Keratinocyte (primary cell): ENCODE results near the gene ARHGAP10. TPM values are rescaled to one million over a fixed set of nuclear protein-coding genes. Genes with fewer than 3 reads are reported as not detected.

ENCODE experiments used
- DNase-seq: peaks from one replicate; pipeline ENCODE4 v3.0.0-alpha.2; 2011; ENCODE audit warnings: low read depth, missing footprints, low spot score
- FAIRE-seq: peaks from 2 replicates; lab custom pipeline; 2011; peaks lifted over from hg19 to GRCh38; lab: Jason Lieb, UNC
- H2AFZ ChIP-seq: 2 replicates; pipeline ENCODE4 v1.6.0; 2012; ENCODE audit warnings: low read length, control low read depth, inconsistent platforms; ENCODE audit not compliant: control insufficient read depth
- H3K27ac ChIP-seq: 2 replicates; pipeline ENCODE4 v1.5.1; 2011; ENCODE audit warnings: low read length; ENCODE audit not compliant: control insufficient read depth, insufficient read depth
- H3K27me3 ChIP-seq: 3 replicates; pipeline ENCODE4 v1.6.0; 2011; ENCODE audit warnings: low read length; ENCODE audit not compliant: control insufficient read depth, insufficient read depth; ENCODE audit errors: extremely low read depth
- H3K36me3 ChIP-seq, 2 experiments: 2 replicates in 1 of 2; 3 replicates in 1 of 2; pipeline ENCODE4 v1.5.1; 2011; ENCODE audit warnings: low read length in 2 of 2, mild to moderate bottlenecking in 1 of 2; ENCODE audit not compliant: control insufficient read depth in 2 of 2, insufficient read depth in 2 of 2; ENCODE audit errors: extremely low read depth in 1 of 2
- H3K4me1 ChIP-seq: 3 replicates; pipeline ENCODE4 v1.5.1; 2011; ENCODE audit warnings: low read length; ENCODE audit not compliant: control insufficient read depth, insufficient read depth; ENCODE audit errors: extremely low read depth
- H3K4me2 ChIP-seq: 3 replicates; pipeline ENCODE4 v1.6.0; 2011; ENCODE audit warnings: low read depth, low read length; ENCODE audit not compliant: control insufficient read depth, insufficient read depth; ENCODE audit errors: extremely low read depth
- H3K4me3 ChIP-seq, 3 experiments: fragments of 200-600 bp in 1 of 3; sonication (generic) in 1 of 3; 2 replicates in 2 of 3; 3 replicates in 1 of 3; pipeline ENCODE4 v1.5.1; 2011 to 2016; ENCODE audit warnings: low read length in 3 of 3, mild to moderate bottlenecking in 3 of 3, control low read depth in 2 of 3, inconsistent platforms in 1 of 3, low read depth in 1 of 3, mixed read lengths in 1 of 3, mixed run types in 1 of 3, moderate library complexity in 1 of 3; ENCODE audit not compliant: control insufficient read depth in 2 of 3, insufficient read depth in 2 of 3; ENCODE audit errors: extremely low read depth in 1 of 3
- H3K79me2 ChIP-seq: 2 replicates; pipeline ENCODE4 v1.6.0; 2012; ENCODE audit warnings: low read length; ENCODE audit not compliant: control insufficient read depth, insufficient read depth
- H3K9ac ChIP-seq: 3 replicates; pipeline ENCODE4 v1.6.0; 2011; ENCODE audit warnings: low read length; ENCODE audit not compliant: control insufficient read depth, insufficient read depth; ENCODE audit errors: extremely low read depth
- H3K9me1 ChIP-seq: 3 replicates; pipeline ENCODE4 v1.6.0; 2011; ENCODE audit warnings: low read length; ENCODE audit not compliant: control insufficient read depth, insufficient read depth; ENCODE audit errors: extremely low read depth
- H3K9me3 ChIP-seq: 2 replicates; pipeline ENCODE4 v1.5.1; 2012; ENCODE audit warnings: low read depth, low read length; ENCODE audit not compliant: control insufficient read depth
- H4K20me1 ChIP-seq: 3 replicates; pipeline ENCODE4 v1.6.0; 2011; ENCODE audit warnings: low read length; ENCODE audit not compliant: control insufficient read depth, insufficient read depth; ENCODE audit errors: extremely low read depth
- EZH2 ChIP-seq: IDR thresholded peaks from one replicate; pipeline ENCODE4 v1.6.1; 2012; ENCODE audit warnings: inconsistent platforms, mild to moderate bottlenecking, low read length, moderate library complexity
- dilution Hi-C: fragments of 300-500 bp; cut with MboI; formaldehyde crosslinking; loops from one replicate; pipeline ENCODE4 v1.7.0; 2020; ENCODE audit warnings: low sequenced_read_pairs; ENCODE audit not compliant: extremely low pct_ligation_motif_present
- polyA plus RNA-seq, 5 experiments: library from polyadenylated mRNA; depleted of rRNA in 3 of 5; stranded (reverse) in 3 of 5; stranded (forward) in 1 of 5; unstranded in 1 of 5; fragments of >200 nt; gene quantifications; 1 replicate in 1 of 5; 2 replicates in 3 of 5; 3 replicates in 1 of 5; pipeline versions ENCODE4 v1.2.1 to v1.2.3, GENCODE V29; 2011 to 2012; ENCODE audit warnings: missing spikeins in 2 of 5, low read depth in 1 of 5, low replicate concordance in 1 of 5
- TF ChIP-seq, protein P1 (sequence below), 3 experiments: IDR thresholded peaks in 1 of 3; conservative IDR thresholded peaks in 1 of 3; optimal IDR thresholded peaks in 1 of 3; 2 replicates in 2 of 3; 3 replicates in 1 of 3; pipeline versions ENCODE3 to v1.5.1; 2011; ENCODE audit warnings: low read length in 3 of 3, mild to moderate bottlenecking in 3 of 3, moderate library complexity in 2 of 3, control low read depth in 1 of 3, inconsistent platforms in 1 of 3; ENCODE audit not compliant: insufficient read depth in 2 of 3; ENCODE audit errors: extremely low read depth in 1 of 3

ARHGAP10 gene
- polyA plus RNA-seq, 1 donor (not counting 4 experiments of a cell fraction or from before 2014, with no cell fraction given), result 18.7 TPM

DNA sequence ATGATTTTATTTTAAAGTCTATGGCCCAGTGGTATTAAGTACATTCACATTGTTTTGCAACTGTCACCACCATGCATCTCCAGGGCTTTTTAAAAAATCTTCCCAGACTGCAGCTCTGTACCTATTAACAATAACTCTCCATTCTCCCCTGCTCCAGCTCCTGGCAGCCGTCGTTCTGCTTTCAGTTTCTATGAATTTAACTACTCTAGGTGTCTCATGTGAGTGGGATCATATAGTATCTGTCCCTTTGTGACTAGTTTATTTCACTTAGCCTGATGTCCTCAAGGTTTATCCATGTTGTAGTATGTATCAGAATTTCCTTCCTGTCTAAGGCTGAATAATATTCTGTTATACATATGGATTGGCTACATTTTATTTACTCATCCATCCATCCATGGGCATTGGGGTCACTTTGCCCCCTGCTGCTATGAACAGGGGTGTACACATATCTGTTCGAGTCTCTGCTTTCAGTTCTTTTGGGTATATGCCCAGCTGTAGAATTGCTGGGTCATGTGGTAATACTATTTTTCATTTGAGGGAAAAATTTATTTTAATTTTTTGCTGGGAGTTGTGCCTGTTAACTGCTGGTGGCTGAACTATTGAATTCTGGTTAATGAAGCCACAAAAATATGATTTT lies 131.3 kb downstream of the ARHGAP10 start:
- dilution Hi-C loops, result no loop called here

GRCh38 chr4:147863808-147864472 lies 132.1 kb downstream of the ARHGAP10 start:
- H3K79me2 ChIP-seq, result peaks cover 3% of the 10 kb centered on the region
- no peak overlapping the region for H3K27ac ChIP-seq
- no peak for FAIRE-seq
- H3K9me3 ChIP-seq, result no peaks in the 10 kb centered on the region
- no peak for DNase-seq
- H3K27me3 ChIP-seq, result no peaks in the 10 kb centered on the region
- H3K9ac ChIP-seq, result no peak overlapping the region
- H2AFZ ChIP-seq, result no peak overlapping the region
- TF ChIP-seq, protein P1, sequence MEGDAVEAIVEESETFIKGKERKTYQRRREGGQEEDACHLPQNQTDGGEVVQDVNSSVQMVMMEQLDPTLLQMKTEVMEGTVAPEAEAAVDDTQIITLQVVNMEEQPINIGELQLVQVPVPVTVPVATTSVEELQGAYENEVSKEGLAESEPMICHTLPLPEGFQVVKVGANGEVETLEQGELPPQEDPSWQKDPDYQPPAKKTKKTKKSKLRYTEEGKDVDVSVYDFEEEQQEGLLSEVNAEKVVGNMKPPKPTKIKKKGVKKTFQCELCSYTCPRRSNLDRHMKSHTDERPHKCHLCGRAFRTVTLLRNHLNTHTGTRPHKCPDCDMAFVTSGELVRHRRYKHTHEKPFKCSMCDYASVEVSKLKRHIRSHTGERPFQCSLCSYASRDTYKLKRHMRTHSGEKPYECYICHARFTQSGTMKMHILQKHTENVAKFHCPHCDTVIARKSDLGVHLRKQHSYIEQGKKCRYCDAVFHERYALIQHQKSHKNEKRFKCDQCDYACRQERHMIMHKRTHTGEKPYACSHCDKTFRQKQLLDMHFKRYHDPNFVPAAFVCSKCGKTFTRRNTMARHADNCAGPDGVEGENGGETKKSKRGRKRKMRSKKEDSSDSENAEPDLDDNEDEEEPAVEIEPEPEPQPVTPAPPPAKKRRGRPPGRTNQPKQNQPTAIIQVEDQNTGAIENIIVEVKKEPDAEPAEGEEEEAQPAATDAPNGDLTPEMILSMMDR (optimal IDR thresholded peaks at IDR 0.05 in 1 of 3, IDR thresholded peaks at IDR 0.05 in 1 of 3, conservative IDR thresholded peaks at IDR 0.05 in 1 of 3; ENCODE audit: extremely low read depth in 1 of 3, insufficient read depth in 2 of 3, low read length in 3 of 3), result no peak
- TF ChIP-seq EZH2, result no peak
- H4K20me1 ChIP-seq, result no peaks in the 10 kb centered on the region
- H3K4me1 ChIP-seq, result no peaks in the 10 kb centered on the region
- H3K9me1 ChIP-seq, result no peaks in the 10 kb centered on the region
- H3K4me3 ChIP-seq, result no peak overlapping the region
- H3K4me2 ChIP-seq, result no peak overlapping the region
- peaks cover 4 to 10% of the 10 kb centered on the region in 2 experiments for H3K36me3 ChIP-seq
- dilution Hi-C loops, result no loop called here

More for the DNA sequence above, 131.3 kb downstream of the ARHGAP10 start:
- no peak overlapping the region for H3K4me2 ChIP-seq
- no peak for DNase-seq
- no peaks in the 10 kb centered on the region for H3K9me3 ChIP-seq
- H3K27ac ChIP-seq, result no peak overlapping the region
- TF ChIP-seq EZH2, result no peak
- TF ChIP-seq, protein P1 (optimal IDR thresholded peaks at IDR 0.05 in 1 of 3, IDR thresholded peaks at IDR 0.05 in 1 of 3, conservative IDR thresholded peaks at IDR 0.05 in 1 of 3; ENCODE audit: extremely low read depth in 1 of 3, insufficient read depth in 2 of 3, low read length in 3 of 3), result no peak
- FAIRE-seq, result no peak
- no peak overlapping the region for H3K4me3 ChIP-seq
- H3K9ac ChIP-seq, result no peak overlapping the region
- no peaks in the 10 kb centered on the region for H3K27me3 ChIP-seq
- H3K9me1 ChIP-seq, result no peaks in the 10 kb centered on the region
- no peaks in the 10 kb centered on the region for H3K79me2 ChIP-seq
- peaks cover 5% of the 10 kb centered on the region in 2 experiments for H3K36me3 ChIP-seq
- H3K4me1 ChIP-seq, result no peaks in the 10 kb centered on the region
- no peak overlapping the region for H2AFZ ChIP-seq
- H4K20me1 ChIP-seq, result no peaks in the 10 kb centered on the region
